Liver (tissue), 9 donors: ENCODE results near the gene NMBR. TPM values are rescaled to one million over a fixed set of nuclear protein-coding genes. Genes with fewer than 3 reads are reported as not detected.
"Not testable (repeated sequence)": the region's sequence is repeated elsewhere in the genome, so short reads cannot be mapped to it uniquely, and the experiment has no call there.

Source experiments
- DNase-seq: peaks from one replicate; pipeline ENCODE4 v3.0.0-alpha.2; 2017; ENCODE audit warnings: low spot score
- H3K27ac ChIP-seq, 2 donors: one replicate each; pipeline ENCODE4 v1.7.0; 2013; ENCODE audit warnings: inconsistent platforms in 2 of 2, low read length in 2 of 2, control low read depth in 1 of 2, low read depth in 1 of 2, mild to moderate bottlenecking in 1 of 2
- H3K27me3 ChIP-seq, 4 donors: one replicate each; pipeline versions ENCODE4 v1.6.1 to v1.7.0; 2013; ENCODE audit warnings: low read length in 3 of 4, inconsistent platforms in 1 of 4, mild to moderate bottlenecking in 1 of 4, moderate library complexity in 1 of 4; ENCODE audit not compliant: control insufficient read depth in 4 of 4, insufficient read depth in 4 of 4
- H3K36me3 ChIP-seq, 4 donors: one replicate each; pipeline versions ENCODE4 v1.6.1 to v1.7.0; 2013; ENCODE audit warnings: low read length in 3 of 4, mild to moderate bottlenecking in 3 of 4, low read depth in 1 of 4, moderate library complexity in 1 of 4; ENCODE audit not compliant: control insufficient read depth in 4 of 4, insufficient read depth in 3 of 4
- H3K4me1 ChIP-seq, 4 donors: one replicate each; pipeline versions ENCODE4 v1.6.1 to v1.7.0; 2013; ENCODE audit warnings: low read length in 3 of 4, mild to moderate bottlenecking in 3 of 4, moderate library complexity in 1 of 4; ENCODE audit not compliant: control insufficient read depth in 4 of 4, insufficient read depth in 4 of 4
- H3K4me3 ChIP-seq, 3 donors: one replicate each; pipeline versions ENCODE4 v1.6.1 to v1.7.0; 2013; ENCODE audit warnings: low read length in 3 of 3, control low read depth in 1 of 3, low read depth in 1 of 3, mild to moderate bottlenecking in 1 of 3
- H3K9ac ChIP-seq, 2 donors: one replicate each; pipeline ENCODE4 v1.7.0; 2013; ENCODE audit warnings: low read length in 2 of 2, mild to moderate bottlenecking in 2 of 2, moderate library complexity in 2 of 2, control low read depth in 1 of 2, low read depth in 1 of 2
- H3K9me3 ChIP-seq, 4 donors: one replicate each; pipeline versions ENCODE4 v1.6.1 to v1.7.0; 2013; ENCODE audit warnings: low read length in 3 of 4; ENCODE audit not compliant: control insufficient read depth in 4 of 4
- EGR1 ChIP-seq, 2 donors: IDR thresholded peaks; 2 replicates each; pipeline ENCODE4 v1.6.1; 2016 to 2018; ENCODE audit warnings: antibody characterized with exemption in 2 of 2, low read depth in 2 of 2
- FOXA1 ChIP-seq: IDR thresholded peaks from 2 replicates; pipeline ENCODE4 v1.6.1; 2016; ENCODE audit warnings: antibody characterized with exemption
- FOXA2 ChIP-seq: IDR thresholded peaks from 2 replicates; pipeline ENCODE4 v1.6.1; 2016; ENCODE audit warnings: antibody characterized with exemption
- GABPA ChIP-seq, 2 donors: IDR thresholded peaks in 1 of 2; conservative IDR thresholded peaks in 1 of 2; 2 replicates each; pipeline ENCODE4 v1.6.1; 2016; ENCODE audit warnings: antibody characterized with exemption in 2 of 2, mild to moderate bottlenecking in 1 of 2, moderate library complexity in 1 of 2
- HNF4G ChIP-seq: IDR thresholded peaks from 2 replicates; pipeline ENCODE4 v1.6.1; 2016; ENCODE audit warnings: antibody characterized with exemption
- JUND ChIP-seq, 2 donors: IDR thresholded peaks; 2 replicates each; pipeline ENCODE4 v1.6.1; 2016; ENCODE audit warnings: antibody characterized with exemption in 2 of 2
- NR2F2 ChIP-seq: IDR thresholded peaks from 2 replicates; pipeline ENCODE4 v1.6.1; 2016; ENCODE audit warnings: antibody characterized with exemption
- RAD21 ChIP-seq, 2 donors: IDR thresholded peaks; 2 replicates each; pipeline ENCODE4 v1.6.1; 2016; ENCODE audit warnings: antibody characterized with exemption in 2 of 2, mild to moderate bottlenecking in 2 of 2
- REST ChIP-seq: IDR thresholded peaks from 2 replicates; pipeline ENCODE4 v1.6.1; 2016; ENCODE audit warnings: antibody characterized with exemption, mild to moderate bottlenecking
- RXRA ChIP-seq, 2 donors: IDR thresholded peaks; 2 replicates each; pipeline ENCODE4 v1.6.1; 2017 to 2018; ENCODE audit warnings: antibody characterized with exemption in 2 of 2, mild to moderate bottlenecking in 1 of 2
- TAF1 ChIP-seq: conservative IDR thresholded peaks from 2 replicates; pipeline ENCODE4 v1.6.1; 2016; ENCODE audit warnings: antibody characterized with exemption, mild to moderate bottlenecking
- YY1 ChIP-seq: IDR thresholded peaks from 2 replicates; pipeline ENCODE4 v1.6.1; 2016; ENCODE audit warnings: antibody characterized with exemption, mild to moderate bottlenecking
- WGBS: extraction: QIAGEN DNeasy Blood & Tissue Kit; methylation state at CpG from one replicate; pipeline ENCODE4 v1.1.7; 2013; 5-methylcytosine and 5-hydroxymethylcytosine counted together
- polyA plus RNA-seq, 2 donors: library from polyadenylated mRNA; stranded (reverse) in 1 of 2; unstranded in 1 of 2; fragments of 200-250 nt in 1 of 2; fragments of >200 nt in 1 of 2; fragmentation: Nextera tagmentation in 1 of 2; extraction: Ambion mirVana in 1 of 2; gene quantifications; one replicate each; pipeline versions ENCODE4 v1.2.1 to v1.2.3, GENCODE V29; 2013 to 2015
- total RNA-seq, 2 donors: library from RNA; depleted of rRNA; stranded (reverse); fragments of >200 nt; gene quantifications; one replicate each; pipeline ENCODE4 v1.2.3, GENCODE V29; 2014
- TF ChIP-seq, protein P1 (sequence below): IDR thresholded peaks from 2 replicates; pipeline ENCODE4 v1.6.1; 2016; ENCODE audit warnings: antibody characterized with exemption
- TF ChIP-seq, protein P2 (sequence below): IDR thresholded peaks from 2 replicates; pipeline ENCODE4 v1.6.1; 2016; ENCODE audit warnings: antibody characterized with exemption
- donor health status: healthy.
- donor health status: healthy.
- donor health status: healthy.
- donor health status: healthy.
- donor health status: healthy.

Gene NMBR
- total and polyA plus RNA-seq, 4 donors = not detected

GRCh38 chr6:142068416-142068815 lies 78.5 kb downstream of the NMBR start:
- no peaks in the 10 kb centered on the region for H3K4me1 ChIP-seq
- no peak overlapping the region for H3K27ac ChIP-seq
- DNase-seq = no peak
- H3K9ac ChIP-seq = no peak overlapping the region
- no peak overlapping the region for H3K4me3 ChIP-seq
- no peaks in the 10 kb centered on the region for H3K27me3 ChIP-seq
- H3K9me3 ChIP-seq = no peaks in the 10 kb centered on the region
- H3K36me3 ChIP-seq = peaks cover 0 to 1% (median 0%) of the 10 kb centered on the region in 4 donors
- TF ChIP-seq FOXA1 = no peak
- TF ChIP-seq NR2F2 = no peak
- TF ChIP-seq, protein P1, sequence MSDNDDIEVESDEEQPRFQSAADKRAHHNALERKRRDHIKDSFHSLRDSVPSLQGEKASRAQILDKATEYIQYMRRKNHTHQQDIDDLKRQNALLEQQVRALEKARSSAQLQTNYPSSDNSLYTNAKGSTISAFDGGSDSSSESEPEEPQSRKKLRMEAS = no peak
- TF ChIP-seq RXRA (IDR thresholded peaks at IDR 0.05) = no peak
- TF ChIP-seq EGR1 (IDR thresholded peaks at IDR 0.05; ENCODE audit: low read depth in 2 of 2) = no peak
- TF ChIP-seq YY1 = no peak
- no peak for TF ChIP-seq RAD21 (IDR thresholded peaks at IDR 0.05)
- TF ChIP-seq REST = no peak
- no peak for TF ChIP-seq FOXA2
- TF ChIP-seq HNF4G = no peak
- TF ChIP-seq GABPA (IDR thresholded peaks at IDR 0.05 in 1 of 2, conservative IDR thresholded peaks at IDR 0.05 in 1 of 2) = no peak
- no peak for TF ChIP-seq TAF1
- TF ChIP-seq, protein P2, sequence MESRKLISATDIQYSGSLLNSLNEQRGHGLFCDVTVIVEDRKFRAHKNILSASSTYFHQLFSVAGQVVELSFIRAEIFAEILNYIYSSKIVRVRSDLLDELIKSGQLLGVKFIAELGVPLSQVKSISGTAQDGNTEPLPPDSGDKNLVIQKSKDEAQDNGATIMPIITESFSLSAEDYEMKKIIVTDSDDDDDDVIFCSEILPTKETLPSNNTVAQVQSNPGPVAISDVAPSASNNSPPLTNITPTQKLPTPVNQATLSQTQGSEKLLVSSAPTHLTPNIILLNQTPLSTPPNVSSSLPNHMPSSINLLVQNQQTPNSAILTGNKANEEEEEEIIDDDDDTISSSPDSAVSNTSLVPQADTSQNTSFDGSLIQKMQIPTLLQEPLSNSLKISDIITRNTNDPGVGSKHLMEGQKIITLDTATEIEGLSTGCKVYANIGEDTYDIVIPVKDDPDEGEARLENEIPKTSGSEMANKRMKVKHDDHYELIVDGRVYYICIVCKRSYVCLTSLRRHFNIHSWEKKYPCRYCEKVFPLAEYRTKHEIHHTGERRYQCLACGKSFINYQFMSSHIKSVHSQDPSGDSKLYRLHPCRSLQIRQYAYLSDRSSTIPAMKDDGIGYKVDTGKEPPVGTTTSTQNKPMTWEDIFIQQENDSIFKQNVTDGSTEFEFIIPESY = no peak
- no peak for TF ChIP-seq JUND (IDR thresholded peaks at IDR 0.05)

- DNase-seq, H3K27ac ChIP-seq, H3K27me3 ChIP-seq, H3K4me1 ChIP-seq, H3K4me3 ChIP-seq, H3K9me3 ChIP-seq, H3K36me3 ChIP-seq, H3K9ac ChIP-seq: not testable (repeated sequence)
- 74% methylated on average over 4 of the region's 4 CpGs for WGBS
Observed at GRCh38 chr6:142062861-142063260, 84.1 kb downstream of the NMBR start.
